Activated gamma-delta T cell treated with Interleukin-2 at 50 U/mL for 16 hours (primary cell): Measurements from ENCODE around the gene FXN.
"Not testable (repeated sequence)": the region's sequence is repeated elsewhere in the genome, so short reads cannot be mapped to it uniquely, and the experiment has no call there.

ENCODE experiments used
- DNase-seq: peaks from one replicate; pipeline ENCODE4 v3.0.0-alpha.2; 2020

The FXN gene

GRCh38 chr9:69035438-69036308 is at the start of gene FXN:
TSS of gene FXN (plus strand) at chr9:69035752. CDS start at chr9:69035783, 31 bp downstream.
- DNase-seq, result peak; percentile 77

GRCh38 chr9:68986949-68987348 is 48.6 kb upstream of the FXN start:
- not testable (repeated sequence) for DNase-seq

- no peak for DNase-seq
These were observed 44.1 kb upstream of the FXN start for GRCh38 chr9:68991457-68991856.

- DNase-seq, result no peak
These were observed 39.8 kb upstream of the FXN start for GRCh38 chr9:68995776-68996175.

GRCh38 chr9:68996462-68996861 is 39.1 kb upstream of the FXN start:
- no peak for DNase-seq

- DNase-seq, result no peak
These were observed 37.9 kb upstream of the FXN start for GRCh38 chr9:68997666-68998065.

GRCh38 chr9:68998385-68998784 is 37.2 kb upstream of the FXN start:
- DNase-seq, result no peak

- no peak for DNase-seq
These were observed 36.7 kb upstream of the FXN start for GRCh38 chr9:68998812-68999211.

GRCh38 chr9:68999393-69000105 is 36.0 kb upstream of the FXN start:
- peak; percentile 48 for DNase-seq

GRCh38 chr9:69001921-69002320 is 33.6 kb upstream of the FXN start:
- DNase-seq, result no peak

- no peak for DNase-seq
These were observed 32.5 kb upstream of the FXN start for GRCh38 chr9:69003051-69003450.

GRCh38 chr9:69004836-69005235 is 30.7 kb upstream of the FXN start:
- no peak for DNase-seq

- DNase-seq, result no peak
These were observed 25.8 kb upstream of the FXN start for GRCh38 chr9:69009708-69010107.

- no peak for DNase-seq
These were observed 22.7 kb upstream of the FXN start for GRCh38 chr9:69012696-69013381.

GRCh38 chr9:69013382-69013727 is 22.2 kb upstream of the FXN start:
- no peak for DNase-seq

- no peak for DNase-seq
These were observed 21.5 kb upstream of the FXN start, which contains the start of gene PRKACG for GRCh38 chr9:69014013-69014412. TSS of gene PRKACG (minus strand) at chr9:69014113. CDS start at chr9:69014092, 21 bp downstream.

- no peak for DNase-seq
These were observed 19.1 kb upstream of the FXN start for GRCh38 chr9:69016191-69017096.

- no peak for DNase-seq
These were observed 16.8 kb upstream of the FXN start for GRCh38 chr9:69018737-69019136.

- peak; percentile 21 for DNase-seq
These were observed 15.7 kb upstream of the FXN start for GRCh38 chr9:69019808-69020207.

- DNase-seq, result no peak
These were observed 15.0 kb upstream of the FXN start for GRCh38 chr9:69020301-69021145.

- DNase-seq, result no peak
These were observed 11.9 kb upstream of the FXN start for GRCh38 chr9:69023650-69024049.
